B cell (primary cell): Measurements from ENCODE around the gene LIPA.

Source experiments
- EZH2 ChIP-seq: IDR thresholded peaks from 2 replicates; pipeline ENCODE4 v1.6.1; 2012; ENCODE audit warnings: borderline replicate concordance, low read depth, mild to moderate bottlenecking, moderate library complexity, low read length; ENCODE audit not compliant: insufficient read depth, poor library complexity, severe bottlenecking
- TF ChIP-seq, protein P1 (sequence below): fragments of 200-600 bp; IDR thresholded peaks from one replicate; pipeline ENCODE4 v1.8.0; 2022; ENCODE audit warnings: antibody characterized with exemption, mild to moderate bottlenecking

GRCh38 chr10:89201345-89202032, 50.1 kb downstream of the LIPA start:
- TF ChIP-seq, protein P1, sequence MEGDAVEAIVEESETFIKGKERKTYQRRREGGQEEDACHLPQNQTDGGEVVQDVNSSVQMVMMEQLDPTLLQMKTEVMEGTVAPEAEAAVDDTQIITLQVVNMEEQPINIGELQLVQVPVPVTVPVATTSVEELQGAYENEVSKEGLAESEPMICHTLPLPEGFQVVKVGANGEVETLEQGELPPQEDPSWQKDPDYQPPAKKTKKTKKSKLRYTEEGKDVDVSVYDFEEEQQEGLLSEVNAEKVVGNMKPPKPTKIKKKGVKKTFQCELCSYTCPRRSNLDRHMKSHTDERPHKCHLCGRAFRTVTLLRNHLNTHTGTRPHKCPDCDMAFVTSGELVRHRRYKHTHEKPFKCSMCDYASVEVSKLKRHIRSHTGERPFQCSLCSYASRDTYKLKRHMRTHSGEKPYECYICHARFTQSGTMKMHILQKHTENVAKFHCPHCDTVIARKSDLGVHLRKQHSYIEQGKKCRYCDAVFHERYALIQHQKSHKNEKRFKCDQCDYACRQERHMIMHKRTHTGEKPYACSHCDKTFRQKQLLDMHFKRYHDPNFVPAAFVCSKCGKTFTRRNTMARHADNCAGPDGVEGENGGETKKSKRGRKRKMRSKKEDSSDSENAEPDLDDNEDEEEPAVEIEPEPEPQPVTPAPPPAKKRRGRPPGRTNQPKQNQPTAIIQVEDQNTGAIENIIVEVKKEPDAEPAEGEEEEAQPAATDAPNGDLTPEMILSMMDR = no peak
- TF ChIP-seq EZH2 = no peak
